GM18861 (cell line): ENCODE results near the gene AK8.

Experiments used
- ATAC-seq: cut with Tn5 transposase; IDR thresholded peaks from one replicate; pipeline ENCODE4 v1.9.1; 2021; ENCODE audit not compliant: unreplicated experiment

The AK8 gene

DNA sequence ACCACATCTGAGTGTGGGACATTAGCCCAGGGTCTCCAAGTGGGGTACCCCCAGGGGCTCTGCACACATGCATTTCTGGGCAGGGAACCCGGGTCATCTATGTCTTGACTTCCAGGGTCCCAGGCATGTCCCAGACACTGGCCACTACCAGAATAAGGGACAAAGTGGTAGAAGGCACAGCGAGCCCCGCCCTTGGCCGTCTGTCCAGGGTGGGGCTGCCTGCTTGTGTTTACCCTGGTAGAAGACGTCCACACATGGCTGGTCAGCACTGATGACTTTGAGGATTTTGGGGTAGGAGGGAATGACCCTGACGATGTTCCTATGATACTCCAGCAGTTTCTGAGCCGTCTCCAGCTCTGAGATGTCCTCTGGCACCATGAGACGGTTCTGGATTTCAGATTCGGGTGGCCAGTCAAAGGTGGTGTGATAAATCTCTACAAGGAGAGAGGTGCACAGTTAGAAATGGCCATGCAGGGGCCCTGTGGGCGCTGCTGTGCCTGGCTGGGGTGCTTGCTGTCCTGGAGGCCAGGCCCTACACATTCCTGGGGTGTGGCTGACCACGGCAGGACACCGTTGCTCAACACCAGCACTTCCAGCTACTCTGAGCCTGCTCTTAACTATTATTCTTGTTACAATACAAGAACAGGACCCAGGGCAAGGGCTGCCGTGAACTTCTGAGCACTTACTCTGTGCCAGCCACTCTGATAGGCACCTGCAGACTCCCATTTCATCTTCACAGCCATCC is 51.3 kb downstream of the AK8 start:
- ATAC-seq: no peak

- ATAC-seq: no peak
These were observed 52.0 kb downstream of the AK8 start for GRCh38 chr9:132826131-132826530.

- ATAC-seq: no peak
These were observed 52.7 kb downstream of the AK8 start for GRCh38 chr9:132825430-132825829.

DNA sequence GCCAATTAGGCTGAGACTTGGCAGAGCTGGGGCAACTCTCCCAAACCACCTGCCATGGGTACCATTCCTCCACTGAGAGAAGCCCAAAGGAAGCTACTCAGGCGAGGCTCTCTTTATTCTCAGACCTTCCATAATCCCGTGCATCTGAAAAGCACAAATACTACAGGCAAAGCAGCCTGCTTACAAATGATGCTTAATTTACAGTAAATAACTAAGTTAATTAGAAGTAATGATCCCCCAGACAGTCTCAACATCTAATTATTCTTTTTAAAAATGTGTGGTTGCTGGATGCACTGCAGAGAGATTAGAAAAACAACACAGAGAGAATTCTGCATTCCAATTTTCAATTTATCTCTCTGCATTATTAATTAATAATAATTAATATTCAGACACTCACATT is 53.1 kb downstream of the AK8 start:
- ATAC-seq: no peak

- ATAC-seq: no peak
These were observed 53.9 kb downstream of the AK8 start for GRCh38 chr9:132824151-132824550.

DNA sequence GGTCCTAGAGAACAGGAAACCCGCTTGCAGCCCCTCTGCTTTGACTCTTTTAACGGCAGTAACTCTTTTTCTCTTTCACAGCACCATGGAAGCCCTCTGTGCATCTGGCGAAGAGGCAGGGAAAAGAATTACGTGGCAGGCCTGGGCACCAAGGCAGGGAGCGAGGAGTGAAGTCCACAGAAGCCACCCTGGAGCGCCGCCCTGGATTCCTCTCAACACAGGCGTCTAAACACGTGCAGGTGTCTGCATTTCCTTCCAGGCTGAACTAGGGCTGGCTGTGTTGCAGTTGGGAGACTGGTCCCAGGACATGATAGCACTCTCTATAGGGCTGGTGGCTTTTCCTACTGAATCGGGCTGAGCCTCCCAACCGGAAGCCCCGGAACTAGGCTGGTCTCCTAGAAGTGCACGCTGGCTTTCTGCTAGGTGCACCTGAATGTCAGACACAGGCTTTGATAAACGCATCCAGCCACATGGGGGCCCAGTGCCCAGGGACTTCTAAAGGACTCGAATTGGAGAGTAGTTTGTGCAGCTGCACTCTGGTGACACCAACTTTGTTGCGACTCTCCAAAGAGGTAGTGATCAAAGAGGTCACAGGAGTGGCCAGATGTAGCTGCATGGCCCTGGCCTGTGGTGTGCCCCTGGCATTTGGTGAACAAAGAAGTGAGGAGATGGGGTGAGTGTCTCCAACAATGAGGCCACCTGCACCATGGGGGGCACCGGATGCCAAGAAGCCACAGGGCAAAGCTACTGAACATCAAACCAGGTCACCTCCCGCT is 54.5 kb downstream of the AK8 start:
- no peak for ATAC-seq

DNA sequence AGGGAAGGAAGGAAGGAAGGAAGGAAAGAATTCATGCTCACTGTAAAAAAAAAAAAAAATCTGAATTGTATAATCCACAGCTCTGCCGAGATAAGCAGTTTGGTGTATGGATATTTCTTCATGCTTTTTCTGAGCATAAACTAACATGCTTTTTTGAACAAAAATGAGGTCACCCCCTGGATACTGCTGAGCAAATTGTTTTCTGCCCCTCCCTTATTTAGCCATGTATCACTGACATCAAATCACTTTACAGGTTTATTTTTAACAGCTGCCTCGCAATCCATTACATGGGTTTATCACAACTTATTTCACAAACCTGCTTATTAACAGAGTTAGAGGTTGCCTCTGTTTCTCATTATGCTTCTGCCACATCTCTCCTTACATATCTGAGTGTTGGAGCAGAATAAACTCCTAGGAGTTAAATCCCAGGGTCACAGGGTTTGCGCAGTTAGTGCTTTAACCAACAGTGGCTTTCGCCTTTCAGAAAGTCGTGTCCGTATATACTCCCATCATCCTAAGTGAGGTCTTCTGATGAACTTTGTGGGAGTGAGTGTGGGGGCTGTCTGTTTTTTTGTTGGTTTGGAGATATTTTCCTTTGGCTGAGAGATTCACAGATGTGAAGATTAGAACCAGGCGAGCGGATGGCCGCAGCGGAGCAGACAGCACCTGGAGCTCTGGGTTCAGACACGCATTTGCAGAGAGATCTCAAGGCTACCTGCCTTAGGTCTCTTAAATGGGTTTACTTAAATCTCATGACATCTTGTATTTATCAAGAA is 57.7 kb downstream of the AK8 start:
- no peak for ATAC-seq

DNA sequence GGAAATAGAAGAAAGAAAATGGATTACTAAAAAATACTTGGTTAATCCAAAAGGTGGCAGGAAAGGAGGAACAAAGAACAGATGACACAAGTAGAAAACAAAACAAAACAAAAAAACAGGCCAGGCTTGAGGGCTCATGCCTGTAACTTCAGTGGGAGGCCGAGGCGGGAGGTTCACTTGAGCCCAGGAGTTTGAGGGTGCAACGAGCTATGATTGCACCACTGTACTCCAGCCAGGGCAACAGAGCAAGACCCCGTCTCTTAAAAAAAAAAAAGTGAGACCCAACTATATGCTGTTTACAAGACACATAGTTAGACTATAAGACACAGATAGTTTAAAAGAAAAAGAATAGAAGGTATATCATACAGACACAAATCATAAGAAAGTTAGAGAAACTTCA is 59.5 kb downstream of the AK8 start:
- no peak for ATAC-seq

- no peak for ATAC-seq
These were observed 63.1 kb downstream of the AK8 start for GRCh38 chr9:132814937-132815336.

- no peak for ATAC-seq
These were observed 64.8 kb downstream of the AK8 start for GRCh38 chr9:132813115-132813771.

- ATAC-seq: no peak
These were observed 66.1 kb downstream of the AK8 start for GRCh38 chr9:132811985-132812384.

GRCh38 chr9:132810314-132810713 is 67.8 kb downstream of the AK8 start:
- no peak for ATAC-seq

- no peak for ATAC-seq
These were observed 68.3 kb downstream of the AK8 start for GRCh38 chr9:132809677-132810271.

DNA sequence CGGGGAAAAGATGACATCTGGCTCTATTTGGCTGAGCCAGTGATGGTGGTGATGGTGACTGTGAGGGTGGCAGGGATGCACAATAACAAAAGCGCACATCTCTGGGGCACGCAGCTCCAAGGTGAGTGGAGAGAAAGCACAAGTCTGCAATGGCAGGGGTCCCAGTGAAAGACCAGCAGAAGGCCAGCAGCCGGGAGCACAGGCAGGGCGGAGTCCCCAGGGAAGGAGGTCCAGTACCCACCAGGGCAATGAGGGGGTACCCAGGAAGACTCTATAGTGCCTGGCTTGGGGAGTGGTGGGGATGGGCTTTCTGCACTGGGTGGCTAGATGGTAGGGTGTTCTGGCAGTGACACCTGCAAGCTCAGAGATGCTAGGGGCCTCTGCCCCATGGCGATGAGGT is 69.4 kb downstream of the AK8 start:
- no peak for ATAC-seq

GRCh38 chr9:132806723-132807421 is 71.2 kb downstream of the AK8 start:
- ATAC-seq: no peak

- no peak for ATAC-seq
These were observed 71.8 kb downstream of the AK8 start for GRCh38 chr9:132806306-132806705.

DNA sequence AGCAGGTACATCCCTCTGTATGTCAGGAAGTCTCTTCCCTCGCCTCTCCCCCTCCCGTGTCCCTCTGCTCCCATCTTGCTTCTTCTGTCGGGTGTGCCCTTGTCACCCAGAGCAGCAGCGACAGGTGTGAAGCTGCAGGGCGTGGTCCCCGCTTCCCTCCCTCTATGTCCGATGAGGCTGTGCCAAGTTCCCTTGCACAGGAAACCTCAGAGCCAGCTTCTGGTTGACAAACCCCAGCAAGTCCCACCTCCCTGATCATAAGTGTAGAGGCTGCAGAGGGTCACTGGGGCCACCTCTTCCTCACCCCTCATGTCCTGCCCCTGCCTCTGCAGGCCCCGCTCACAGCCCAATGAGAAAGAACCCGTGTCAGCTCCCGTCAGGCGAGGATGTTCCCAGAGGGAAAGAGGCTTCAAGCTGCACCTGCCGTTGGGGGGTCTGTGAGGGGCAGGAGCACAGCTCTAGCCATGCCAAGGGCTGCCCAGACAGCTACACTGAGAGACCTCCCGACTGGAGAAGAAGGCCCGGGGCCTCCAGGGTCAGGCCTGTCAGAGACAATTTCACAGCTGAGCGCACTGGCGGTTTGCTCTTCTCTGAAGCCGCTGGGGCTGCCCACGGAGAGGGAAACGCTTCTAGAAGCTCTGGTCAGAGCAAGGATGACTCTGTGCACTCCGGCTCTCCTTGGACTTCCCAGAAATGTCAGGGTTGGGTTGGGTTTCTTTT is 73.3 kb downstream of the AK8 start:
- ATAC-seq: no peak

GRCh38 chr9:132802121-132802795 is 75.8 kb downstream of the AK8 start:
- ATAC-seq: no peak

DNA sequence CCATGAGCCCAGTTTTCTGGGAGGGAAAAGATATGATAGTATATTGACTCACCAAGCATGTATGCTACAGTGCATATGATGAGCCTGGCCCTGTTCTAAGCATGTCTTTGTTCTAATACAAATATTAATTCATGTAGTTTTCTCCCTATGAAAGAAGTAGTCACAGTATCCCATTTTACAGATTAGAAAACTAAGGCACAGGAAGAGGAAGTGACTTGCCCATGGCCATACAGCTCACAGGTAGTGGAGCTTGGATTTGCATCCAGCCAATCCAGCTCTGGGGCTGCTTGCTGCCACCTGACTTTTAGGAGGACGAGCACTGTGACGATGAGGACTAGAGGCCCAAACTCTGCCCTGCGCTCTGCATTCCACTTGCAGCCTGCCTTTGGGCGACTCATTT is 76.4 kb downstream of the AK8 start:
- no peak for ATAC-seq
